ENCODE data around the gene SLC4A8. TPM values are rescaled to one million over a fixed set of nuclear protein-coding genes. Genes with fewer than 3 reads are reported as not detected.

The SLC4A8 gene
- total RNA-seq, 1 experiment from 2014 or later, result 0.08 TPM

DNA sequence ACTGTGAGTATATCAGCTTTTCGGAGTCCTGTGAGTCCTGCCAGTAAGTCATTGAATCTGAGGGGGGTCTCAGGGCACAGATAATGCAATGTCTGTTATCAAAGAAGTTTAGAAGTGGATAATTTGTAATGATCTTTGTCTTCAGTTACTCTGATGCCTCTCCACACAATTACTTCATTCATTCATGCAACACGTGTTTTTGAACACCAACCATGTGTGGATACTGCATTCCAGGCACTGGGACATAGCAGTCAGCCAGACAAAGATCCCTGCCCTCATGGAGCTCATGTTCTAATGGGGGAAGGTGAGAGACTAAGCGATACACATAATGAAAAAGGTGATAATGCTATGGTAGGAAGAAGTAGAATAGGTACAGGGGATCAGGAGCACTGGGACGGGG, 105.6 kb downstream of the SLC4A8 start:
- Histone ChIP-seq H3K27ac (no peak overlapping the region), H3K4me3 (no peak overlapping the region), H3K36me3 (no peaks in the 10 kb centered on the region), H3K9me3 (replicated peaks) (no peaks in the 10 kb centered on the region), H3K4me1 (no peaks in the 10 kb centered on the region), H3K27me3 (peaks cover 12% of the 10 kb centered on the region)
- DNase-seq, result no peak

DNA sequence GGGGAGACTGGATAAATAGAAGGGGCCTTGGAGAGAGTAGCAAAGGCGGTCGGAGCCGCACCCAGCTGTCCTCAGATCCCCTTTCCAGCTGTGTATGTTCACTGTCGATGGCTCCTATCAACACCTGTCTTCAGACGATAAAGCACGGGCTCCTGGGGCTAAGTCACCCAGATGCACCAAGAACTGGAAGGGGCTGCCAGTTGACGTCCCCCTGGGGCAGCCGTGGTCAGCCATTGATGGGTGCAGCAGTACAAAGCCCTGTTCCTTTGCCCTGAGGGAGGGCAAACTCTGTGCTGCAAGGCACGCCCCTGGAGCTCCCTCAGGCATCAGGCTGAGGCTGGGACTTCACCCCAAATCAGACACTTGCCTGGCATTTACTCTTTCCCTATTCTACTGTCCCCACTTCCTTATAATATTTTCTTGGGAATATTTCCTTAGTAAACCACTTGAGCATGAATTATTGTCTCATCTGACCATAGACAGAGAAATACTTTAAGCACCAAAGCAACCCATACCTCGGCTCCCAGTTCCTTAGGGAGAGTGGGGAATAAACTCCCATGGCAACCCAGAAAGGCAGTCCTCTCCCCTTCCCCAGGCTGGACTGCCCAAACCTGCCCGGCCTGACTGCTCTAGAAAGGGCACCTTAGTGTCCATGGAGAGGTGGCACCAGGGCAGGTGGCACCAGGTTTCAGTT, 106.8 kb downstream of the SLC4A8 start:
- no peaks in the 10 kb centered on the region for H3K36me3 ChIP-seq
- peaks cover 6% of the 10 kb centered on the region for H3K27me3 ChIP-seq
- no peak overlapping the region for H3K27ac ChIP-seq
- H3K4me1 ChIP-seq, result no peaks in the 10 kb centered on the region
- H3K4me3 ChIP-seq, result no peak overlapping the region
- peak in 1 of 2 experiments; percentile 12 for DNase-seq
- no peaks in the 10 kb centered on the region for H3K9me3 ChIP-seq (replicated peaks)

DNA sequence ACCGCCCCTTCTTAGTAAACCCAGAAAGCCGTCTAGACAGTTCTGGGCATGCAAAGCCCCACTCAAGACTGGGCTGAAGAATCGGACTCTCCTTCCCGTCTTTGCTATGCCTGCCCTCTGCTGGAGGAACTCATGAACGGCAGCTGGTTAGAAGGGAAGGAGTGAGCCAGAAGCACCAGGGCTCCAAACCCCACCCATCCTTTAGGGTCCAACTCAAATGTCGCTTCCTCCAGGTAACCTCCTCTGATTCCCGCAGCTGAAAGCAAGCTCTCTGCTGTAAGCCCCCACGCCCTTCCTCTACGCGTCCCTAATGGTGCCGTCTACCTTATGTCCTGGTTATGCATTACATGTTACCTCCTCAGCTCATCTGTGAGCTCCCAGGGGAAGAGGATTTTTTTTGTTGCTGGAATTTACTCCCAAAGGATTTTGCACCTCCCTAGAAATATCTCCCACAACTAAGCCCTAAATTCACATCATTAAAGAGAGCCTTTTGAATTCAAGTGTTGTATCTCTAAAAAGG, 107.4 kb downstream of the SLC4A8 start:
- Histone ChIP-seq H3K36me3 (no peaks in the 10 kb centered on the region), H3K9me3 (replicated peaks) (no peaks in the 10 kb centered on the region), H3K4me3 (no peak overlapping the region), H3K27ac (no peak overlapping the region), H3K4me1 (no peaks in the 10 kb centered on the region), H3K27me3 (peaks cover 9% of the 10 kb centered on the region)
- DNase-seq, result peak; percentile 65 to 81

DNA sequence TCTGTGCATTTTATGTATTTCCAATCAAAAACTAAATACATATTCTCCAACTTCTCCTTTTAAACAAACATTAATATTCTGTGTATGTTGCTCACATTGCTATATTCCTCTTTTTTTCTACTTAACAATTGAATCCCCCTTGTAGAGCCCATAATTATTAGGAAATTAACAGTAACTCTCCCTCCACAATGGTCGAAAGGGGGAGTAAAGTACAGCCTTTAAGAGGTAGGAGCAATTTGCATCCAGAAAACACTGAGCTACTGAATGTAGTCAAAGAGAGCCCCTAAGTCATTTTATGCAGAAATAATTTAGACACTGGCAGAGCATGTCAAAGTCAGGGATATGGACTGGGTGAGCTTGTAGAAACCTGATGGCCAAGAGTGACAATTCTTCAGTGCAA, 109.2 kb downstream of the SLC4A8 start:
- H3K27me3 ChIP-seq, result peaks cover 20% of the 10 kb centered on the region
- no peak for DNase-seq
- no peaks in the 10 kb centered on the region for H3K9me3 ChIP-seq (replicated peaks)
- H3K27ac ChIP-seq, result no peak overlapping the region
- H3K36me3 ChIP-seq, result no peaks in the 10 kb centered on the region
- H3K4me1 ChIP-seq, result no peaks in the 10 kb centered on the region
- H3K4me3 ChIP-seq, result no peak overlapping the region

DNA sequence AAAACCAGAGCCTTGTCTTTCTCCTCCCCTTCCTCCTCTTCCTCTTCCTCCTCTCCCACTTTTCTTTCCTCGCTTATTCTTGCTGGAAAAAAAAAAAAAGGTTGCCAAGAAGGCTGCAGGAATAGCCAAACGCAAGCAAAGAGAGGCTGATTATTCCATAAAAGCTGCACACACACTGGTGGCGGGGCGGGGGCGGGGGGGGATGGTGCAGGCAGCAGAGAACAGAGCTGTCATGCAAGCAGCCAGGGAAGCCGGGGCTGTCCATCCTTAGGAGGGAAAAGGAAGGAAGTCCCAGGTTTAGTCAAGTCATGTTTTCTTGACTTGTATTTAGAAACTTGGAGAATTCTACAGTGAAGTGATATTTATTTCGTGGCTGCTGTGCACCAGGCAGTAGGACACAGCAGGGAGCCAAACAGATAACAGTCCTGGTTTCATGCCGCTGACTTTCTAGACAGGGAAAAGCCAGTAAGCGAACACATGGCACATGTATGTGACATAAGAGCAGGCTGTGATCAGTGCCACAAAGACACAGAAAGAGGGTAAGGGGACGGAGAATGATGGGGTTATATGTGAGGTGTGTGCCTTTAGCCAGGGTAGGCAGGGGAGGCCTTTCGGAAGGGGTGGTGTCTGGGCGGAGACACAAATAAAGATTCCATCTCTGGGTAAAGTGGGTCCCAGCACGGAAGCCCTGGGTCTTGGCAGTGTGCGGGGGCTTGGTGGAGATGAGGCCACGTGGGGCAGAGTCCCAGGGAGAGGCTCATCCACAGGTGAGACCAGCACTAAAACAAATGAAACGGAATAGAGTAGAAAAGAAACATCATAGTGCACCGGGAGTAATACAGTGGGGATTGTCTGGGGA, 109.8 kb downstream of the SLC4A8 start:
- H3K9me3 ChIP-seq (replicated peaks), result no peaks in the 10 kb centered on the region
- no peaks in the 10 kb centered on the region for H3K36me3 ChIP-seq
- H3K4me1 ChIP-seq, result no peaks in the 10 kb centered on the region
- H3K27me3 ChIP-seq, result peaks cover 20% of the 10 kb centered on the region
- H3K4me3 ChIP-seq, result no peak overlapping the region
- DNase-seq, result no peak
- H3K27ac ChIP-seq, result no peak overlapping the region

DNA sequence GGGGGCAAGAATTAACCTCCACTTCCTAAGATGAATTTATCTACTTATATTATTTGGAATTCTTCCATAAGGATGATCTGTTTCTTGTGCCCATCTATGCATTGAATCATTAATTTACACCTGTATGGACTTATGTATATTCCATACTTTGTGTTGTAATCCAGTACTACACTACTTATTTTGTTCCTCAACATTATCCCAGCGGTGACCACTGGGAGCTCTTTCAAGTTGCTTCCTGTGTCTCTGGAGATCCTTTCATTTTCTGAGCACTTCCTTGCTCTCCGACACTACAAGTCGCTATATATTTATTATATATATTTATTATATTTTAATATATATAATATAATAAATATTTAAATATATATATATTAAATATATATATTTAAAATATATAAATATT, 111.5 kb downstream of the SLC4A8 start:
- no peak for DNase-seq
- no peaks in the 10 kb centered on the region for H3K36me3 ChIP-seq
- H3K27me3 ChIP-seq, result peaks cover 19% of the 10 kb centered on the region
- no peak overlapping the region for H3K4me3 ChIP-seq
- H3K27ac ChIP-seq, result no peak overlapping the region
- no peaks in the 10 kb centered on the region for H3K9me3 ChIP-seq (replicated peaks)
- no peaks in the 10 kb centered on the region for H3K4me1 ChIP-seq

DNA sequence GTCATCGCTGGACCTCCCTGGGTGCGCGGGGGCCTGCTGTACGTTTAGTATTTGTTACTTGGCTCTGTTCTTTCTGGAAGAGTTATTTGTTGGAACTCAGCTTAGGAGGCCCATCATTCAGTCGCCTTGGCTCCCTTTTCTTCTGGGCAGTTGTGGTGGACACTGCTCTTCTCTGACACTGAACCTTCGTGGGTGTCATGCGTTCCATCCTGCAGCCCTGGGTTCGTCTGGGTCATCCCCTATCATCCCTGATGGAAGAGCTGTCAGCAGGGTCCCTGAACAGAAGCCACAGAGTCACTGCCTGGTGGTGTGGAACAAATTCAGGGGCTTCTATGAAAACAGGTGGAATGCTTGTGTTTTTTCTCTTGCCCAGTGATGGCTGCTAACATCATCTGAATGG, 113.5 kb downstream of the SLC4A8 start:
- H3K4me1 ChIP-seq, result no peaks in the 10 kb centered on the region
- peaks cover 19% of the 10 kb centered on the region for H3K27me3 ChIP-seq
- H3K36me3 ChIP-seq, result no peaks in the 10 kb centered on the region
- no peak overlapping the region for H3K27ac ChIP-seq
- H3K4me3 ChIP-seq, result no peak overlapping the region
- no peaks in the 10 kb centered on the region for H3K9me3 ChIP-seq (replicated peaks)
- no peak for DNase-seq

DNA sequence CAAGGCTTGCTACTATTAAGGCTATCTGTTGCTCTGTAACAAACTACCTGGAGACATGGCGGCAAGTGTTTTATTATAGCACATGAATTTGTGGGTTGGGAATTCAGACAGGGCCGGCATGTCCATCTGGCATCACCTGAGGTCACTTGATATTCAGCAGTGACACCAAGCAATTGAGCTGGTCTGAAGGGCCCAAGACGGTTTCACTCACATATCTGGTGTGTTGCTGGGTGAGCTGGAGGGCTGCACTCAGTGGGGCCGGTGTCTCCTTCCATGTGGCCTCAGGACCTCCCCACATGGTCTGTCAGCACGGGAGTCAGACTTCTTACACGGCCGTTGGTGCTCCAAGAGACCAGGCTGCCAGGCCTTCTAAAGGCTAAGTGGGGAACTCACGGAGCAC, 114.0 kb downstream of the SLC4A8 start:
- H3K27me3 ChIP-seq, result peaks cover 19% of the 10 kb centered on the region
- no peak overlapping the region for H3K27ac ChIP-seq
- H3K36me3 ChIP-seq, result no peaks in the 10 kb centered on the region
- no peaks in the 10 kb centered on the region for H3K9me3 ChIP-seq (replicated peaks)
- H3K4me3 ChIP-seq, result no peak overlapping the region
- no peak for DNase-seq
- H3K4me1 ChIP-seq, result no peaks in the 10 kb centered on the region

DNA sequence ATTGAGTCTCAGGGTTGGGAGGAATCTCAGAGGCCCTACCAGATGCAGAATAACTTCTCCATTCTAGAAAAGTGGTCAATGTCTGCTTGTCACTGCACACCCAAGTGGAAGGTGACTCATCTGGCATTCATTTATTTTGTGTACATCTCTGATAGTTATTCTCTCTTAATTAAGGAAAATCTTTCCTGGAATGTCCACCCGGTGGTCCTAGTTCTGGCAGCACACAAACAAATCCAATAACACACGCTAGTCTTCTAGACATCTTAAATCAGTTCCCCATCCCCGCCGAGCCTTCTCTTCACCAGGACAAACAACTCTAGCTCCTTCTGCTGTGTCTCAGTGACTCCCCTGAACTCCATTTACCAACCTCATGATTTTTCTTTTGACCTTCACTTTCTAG, 116.4 kb downstream of the SLC4A8 start:
- Histone ChIP-seq H3K4me1 (no peaks in the 10 kb centered on the region), H3K9me3 (replicated peaks) (no peaks in the 10 kb centered on the region), H3K4me3 (no peak overlapping the region), H3K27ac (no peak overlapping the region), H3K36me3 (no peaks in the 10 kb centered on the region), H3K27me3 (peaks cover 22% of the 10 kb centered on the region)
- DNase-seq, result no peak

DNA sequence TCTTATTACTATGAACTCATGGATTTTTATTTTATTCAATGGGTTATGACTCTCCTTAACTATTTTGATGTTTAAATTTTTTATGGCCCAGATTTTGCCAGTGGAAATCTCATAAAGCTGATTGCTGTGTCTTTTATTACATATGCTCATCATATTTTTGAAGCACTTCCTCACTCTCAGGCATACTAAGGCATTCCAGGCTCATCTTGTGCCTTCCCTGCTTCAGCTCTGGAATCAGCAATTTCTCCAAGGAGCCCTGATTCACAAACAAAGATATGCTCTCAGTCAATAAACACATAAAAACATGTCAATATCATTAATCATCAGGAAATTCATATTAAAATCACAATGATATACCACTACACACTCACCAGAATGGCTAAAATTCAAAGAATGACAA, 121.5 kb downstream of the SLC4A8 start:
- no peak overlapping the region for H3K27ac ChIP-seq
- DNase-seq, result no peak
- H3K27me3 ChIP-seq, result peaks cover 2% of the 10 kb centered on the region; the same call in 1 of the 2 replicates
- H3K9me3 ChIP-seq (replicated peaks), result no peaks in the 10 kb centered on the region
- H3K36me3 ChIP-seq, result no peaks in the 10 kb centered on the region
- H3K4me3 ChIP-seq, result no peak overlapping the region
- H3K4me1 ChIP-seq, result peaks cover 4% of the 10 kb centered on the region; the same call in 1 of the 2 replicates

DNA sequence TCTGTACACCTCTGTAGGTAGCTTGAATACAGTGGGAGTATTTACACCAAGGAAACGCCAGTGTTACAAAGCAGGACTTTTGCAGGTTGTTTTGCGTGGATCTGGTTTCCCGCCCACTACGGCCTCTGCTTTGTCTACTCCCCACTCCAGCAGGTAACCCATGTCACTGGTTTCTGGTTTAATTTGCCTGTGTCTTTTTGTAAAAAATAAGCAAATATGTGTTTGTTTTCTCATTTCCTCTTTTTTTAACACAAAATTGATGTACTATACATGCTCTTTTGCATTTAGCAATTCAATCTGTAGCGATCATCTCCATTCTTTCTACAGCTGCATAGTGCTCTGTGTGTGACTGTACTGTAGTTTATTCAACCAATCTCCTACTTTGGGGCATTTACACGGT, 123.0 kb downstream of the SLC4A8 start:
- Histone ChIP-seq H3K9me3 (replicated peaks) (no peaks in the 10 kb centered on the region), H3K27ac (no peak overlapping the region), H3K27me3 (peaks cover 2% of the 10 kb centered on the region; the same call in 1 of the 2 replicates), H3K36me3 (no peaks in the 10 kb centered on the region), H3K4me1 (peaks cover 4% of the 10 kb centered on the region; the same call in 1 of the 2 replicates), H3K4me3 (no peak overlapping the region)
- no peak for DNase-seq

DNA sequence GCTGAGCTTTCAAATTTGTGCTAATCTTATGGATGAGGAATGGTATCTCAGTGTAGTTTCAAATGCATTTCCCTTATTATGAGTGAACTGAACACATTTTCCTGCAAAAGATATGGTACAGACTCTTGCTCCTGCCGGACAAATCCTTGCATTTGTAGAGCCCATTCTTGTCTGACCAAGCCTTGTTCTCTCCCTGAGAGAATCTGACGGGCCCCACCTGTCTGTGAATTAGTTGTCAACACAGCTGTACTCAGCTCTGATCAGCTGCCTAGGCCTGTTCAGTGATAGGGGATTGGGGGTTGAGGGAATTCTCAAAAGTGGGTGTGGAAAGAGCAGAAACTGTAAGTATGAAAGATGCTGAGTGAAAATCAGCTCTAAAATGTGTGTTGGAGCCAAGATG, 123.6 kb downstream of the SLC4A8 start:
- DNase-seq, result peak in 1 of 2 experiments; percentile 22
- H3K4me1 ChIP-seq, result peaks cover 4% of the 10 kb centered on the region; the same call in 1 of the 2 replicates
- H3K27ac ChIP-seq, result no peak overlapping the region

DNA sequence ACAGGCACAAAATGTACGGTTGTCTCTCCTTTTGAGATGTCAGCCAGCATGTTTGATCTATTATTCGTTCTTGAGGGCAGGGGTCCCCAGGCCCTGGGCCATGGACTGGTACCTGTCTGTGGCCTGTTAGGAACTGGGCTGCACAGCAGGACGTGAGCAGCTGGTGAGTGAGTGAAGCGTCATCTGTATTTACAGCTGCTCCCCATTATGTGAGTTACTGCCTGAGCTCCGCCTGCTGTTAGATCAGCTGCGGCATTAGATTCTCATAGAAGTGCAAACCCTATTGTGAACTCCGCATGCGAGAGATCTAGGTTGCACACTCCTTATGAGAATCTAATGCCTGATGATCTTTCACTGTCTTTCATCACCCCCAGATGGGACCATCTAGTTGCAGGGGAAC, 125.0 kb downstream of the SLC4A8 start:
- no peaks in the 10 kb centered on the region for H3K36me3 ChIP-seq
- no peak overlapping the region for H3K27ac ChIP-seq
- H3K4me3 ChIP-seq, result no peak overlapping the region
- peaks cover 4% of the 10 kb centered on the region; the same call in 1 of the 2 replicates for H3K4me1 ChIP-seq
- peaks cover 2% of the 10 kb centered on the region; the same call in 1 of the 2 replicates for H3K27me3 ChIP-seq
- DNase-seq, result peak; percentile 37 to 53
- no peaks in the 10 kb centered on the region for H3K9me3 ChIP-seq (replicated peaks)

More for the DNA sequence above, 123.6 kb downstream of the SLC4A8 start:
- H3K27me3 ChIP-seq, result peaks cover 2% of the 10 kb centered on the region; the same call in 1 of the 2 replicates
- H3K9me3 ChIP-seq (replicated peaks), result no peaks in the 10 kb centered on the region
- H3K4me3 ChIP-seq, result no peak overlapping the region
- H3K36me3 ChIP-seq, result no peaks in the 10 kb centered on the region

All from SJCRH30 (cell line).